HUES64 (cell line): ENCODE measurements around the gene FGB.

Experiments
- H3K27ac ChIP-seq: 2 replicates; pipeline ENCODE4 v1.7.0; 2013; ENCODE audit warnings: low read depth, low read length, inconsistent platforms
- H3K27me3 ChIP-seq: 2 replicates; pipeline ENCODE4 v1.6.1; 2013; ENCODE audit warnings: mild to moderate bottlenecking, low read length; ENCODE audit not compliant: insufficient read depth
- H3K36me3 ChIP-seq: 2 replicates; pipeline ENCODE4 v1.6.1; 2013; ENCODE audit warnings: mild to moderate bottlenecking, low read length; ENCODE audit not compliant: insufficient read depth
- H3K4me1 ChIP-seq: 2 replicates; pipeline ENCODE4 v1.6.1; 2013; ENCODE audit warnings: mild to moderate bottlenecking, low read length, moderate library complexity; ENCODE audit not compliant: insufficient read depth
- H3K4me3 ChIP-seq: 2 replicates; pipeline ENCODE4 v1.5.1; 2013; ENCODE audit warnings: mild to moderate bottlenecking, low read length, moderate library complexity
- H3K9ac ChIP-seq: 2 replicates; pipeline ENCODE4 v1.6.1; 2013; ENCODE audit warnings: mild to moderate bottlenecking, low read depth, low read length
- H3K9me3 ChIP-seq: 2 replicates; pipeline ENCODE4 v1.6.1; 2013; ENCODE audit warnings: low read depth, low read length; ENCODE audit not compliant: insufficient read depth
- WGBS: fragments of 150-250, 120-280 bp; methylation state at CpG from one replicate; pipeline ENCODE4 v1.1.7; 2013; ENCODE audit warnings: missing lambda C conversion rate; 5-methylcytosine and 5-hydroxymethylcytosine counted together

The FGB gene

GRCh38 chr4:154614306-154614705, 51.5 kb downstream of the FGB start:
- Histone ChIP-seq H3K9ac (no peak overlapping the region), H3K4me1 (peaks cover 5% of the 10 kb centered on the region; the same call in 1 of the 2 replicates), H3K27me3 (no peaks in the 10 kb centered on the region), H3K36me3 (no peaks in the 10 kb centered on the region), H3K4me3 (no peak overlapping the region), H3K9me3 (no peaks in the 10 kb centered on the region), H3K27ac (no peak overlapping the region)

GRCh38 chr4:154615211-154615610, 52.4 kb downstream of the FGB start:
- Histone ChIP-seq H3K27ac (no peak overlapping the region), H3K27me3 (no peaks in the 10 kb centered on the region), H3K9ac (no peak overlapping the region), H3K36me3 (no peaks in the 10 kb centered on the region), H3K4me3 (no peak overlapping the region), H3K9me3 (no peaks in the 10 kb centered on the region), H3K4me1 (peaks cover 5% of the 10 kb centered on the region; the same call in 1 of the 2 replicates)
- 100% methylated on average over 1 of the region's 1 CpG for WGBS

GRCh38 chr4:154616287-154616686, 53.5 kb downstream of the FGB start:
- H3K36me3 ChIP-seq = no peaks in the 10 kb centered on the region
- 95% methylated on average over 4 of the region's 4 CpGs for WGBS
- H3K4me3 ChIP-seq = no peak overlapping the region
- H3K27ac ChIP-seq = no peak overlapping the region
- peaks cover 5% of the 10 kb centered on the region; the same call in 1 of the 2 replicates for H3K4me1 ChIP-seq
- no peaks in the 10 kb centered on the region for H3K9me3 ChIP-seq
- no peaks in the 10 kb centered on the region for H3K27me3 ChIP-seq
- no peak overlapping the region for H3K9ac ChIP-seq

GRCh38 chr4:154616731-154617130, 53.9 kb downstream of the FGB start:
- H3K27me3 ChIP-seq = no peaks in the 10 kb centered on the region
- H3K36me3 ChIP-seq = no peaks in the 10 kb centered on the region
- no peak overlapping the region for H3K27ac ChIP-seq
- WGBS = 98% methylated on average over 2 of the region's 2 CpGs
- H3K4me1 ChIP-seq = peaks cover 5% of the 10 kb centered on the region; the same call in 1 of the 2 replicates
- no peak overlapping the region for H3K4me3 ChIP-seq
- H3K9ac ChIP-seq = no peak overlapping the region
- H3K9me3 ChIP-seq = no peaks in the 10 kb centered on the region

GRCh38 chr4:154617820-154618317, 55.1 kb downstream of the FGB start:
- Histone ChIP-seq H3K4me1 (peaks cover 5% of the 10 kb centered on the region; the same call in 1 of the 2 replicates), H3K4me3 (no peak overlapping the region), H3K27me3 (no peaks in the 10 kb centered on the region), H3K9ac (no peak overlapping the region), H3K36me3 (no peaks in the 10 kb centered on the region), H3K27ac (no peak overlapping the region), H3K9me3 (no peaks in the 10 kb centered on the region)
- WGBS = 88% methylated on average over 5 of the region's 5 CpGs

- Histone ChIP-seq H3K9ac (no peak overlapping the region), H3K36me3 (no peaks in the 10 kb centered on the region), H3K9me3 (no peaks in the 10 kb centered on the region), H3K4me1 (peaks cover 5% of the 10 kb centered on the region; the same call in 1 of the 2 replicates), H3K27me3 (no peaks in the 10 kb centered on the region), H3K4me3 (no peak overlapping the region), H3K27ac (no peak overlapping the region)
- WGBS = 49% methylated on average over 4 of the region's 4 CpGs
Measured at GRCh38 chr4:154618708-154619315, 56.0 kb downstream of the FGB start.

GRCh38 chr4:154620111-154620510, 57.3 kb downstream of the FGB start:
- no peak overlapping the region for H3K4me3 ChIP-seq
- H3K36me3 ChIP-seq = no peaks in the 10 kb centered on the region
- WGBS = 55% methylated on average over 1 of the region's 1 CpG
- H3K27me3 ChIP-seq = peaks cover under 1% of the 10 kb centered on the region; the same call in 1 of the 2 replicates
- H3K9ac ChIP-seq = no peak overlapping the region
- H3K27ac ChIP-seq = no peak overlapping the region
- no peaks in the 10 kb centered on the region for H3K9me3 ChIP-seq
- H3K4me1 ChIP-seq = peaks cover 5% of the 10 kb centered on the region; the same call in 1 of the 2 replicates
